B cell (primary cell): ENCODE data around the gene UBAC2.

Source experiments
- CTCF ChIP-seq: fragments of 200-600 bp; IDR thresholded peaks from one replicate; pipeline ENCODE4 v1.8.0; 2022; ENCODE audit warnings: antibody characterized with exemption, mild to moderate bottlenecking
- EZH2 ChIP-seq: IDR thresholded peaks from 2 replicates; pipeline ENCODE4 v1.6.1; 2012; ENCODE audit warnings: borderline replicate concordance, low read depth, mild to moderate bottlenecking, moderate library complexity, low read length; ENCODE audit not compliant: insufficient read depth, poor library complexity, severe bottlenecking

GRCh38 chr13:99218545-99218944, 17.9 kb downstream of the UBAC2 start:
- TF ChIP-seq CTCF = no peak
- TF ChIP-seq EZH2 = no peak
